Amniotic stem cell (primary cell): Measurements from ENCODE around the gene DLGAP4.

Experiments used
- DNase-seq: peaks from one replicate; lab custom pipeline; 2025; lab: John Stamatoyannopoulos, UW

Gene DLGAP4

GRCh38 chr20:36333841-36334240 is 27.7 kb downstream of the DLGAP4 start:
- DNase-seq: no peak

DNA sequence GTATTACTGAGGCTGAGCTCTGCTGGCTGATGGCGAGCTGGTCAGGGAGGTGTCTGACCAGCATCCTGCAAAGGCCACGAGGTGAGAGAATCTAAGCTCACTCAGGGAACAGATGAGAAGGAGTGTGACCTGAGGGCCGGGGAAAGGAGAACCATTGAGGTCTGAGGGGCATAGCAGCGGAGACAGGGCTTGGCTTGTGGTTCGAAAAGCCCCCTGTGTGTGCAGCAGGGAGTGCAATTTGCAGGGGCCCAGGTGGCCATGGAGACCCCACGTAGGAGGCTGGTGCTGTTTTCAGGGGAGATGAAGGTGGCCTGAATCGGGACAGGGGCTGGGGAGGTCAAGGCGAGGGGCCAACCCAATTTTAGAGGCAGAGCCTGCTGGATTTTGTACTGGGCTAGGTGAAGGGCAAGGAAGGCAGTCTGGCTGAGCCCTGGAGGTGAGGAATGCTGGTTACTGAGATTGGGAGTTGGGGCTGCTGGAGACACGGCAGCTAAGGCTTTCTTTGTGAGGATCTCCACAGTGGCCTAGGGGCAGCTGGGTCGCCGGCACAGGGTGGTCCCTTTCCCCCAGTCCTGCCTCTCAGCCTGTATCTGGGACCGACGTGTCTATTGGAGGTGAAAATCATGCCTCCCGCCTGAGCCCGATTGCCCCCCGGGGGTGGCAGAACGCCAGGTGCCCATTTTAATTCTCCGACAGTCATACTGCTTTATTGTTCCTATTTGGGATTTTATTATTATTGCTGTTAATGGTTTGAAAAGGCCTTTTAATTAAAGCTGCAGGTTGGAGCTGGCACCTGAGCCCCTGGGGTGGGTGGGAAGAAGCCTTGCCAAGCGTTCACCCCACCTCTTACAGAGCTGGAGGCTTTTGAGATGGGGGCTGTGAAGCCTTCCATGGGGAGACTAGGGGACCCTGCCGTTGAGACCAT is 28.4 kb downstream of the DLGAP4 start:
- no peak for DNase-seq

- no peak for DNase-seq
Measured at GRCh38 chr20:36335206-36335870, 29.2 kb downstream of the DLGAP4 start.

GRCh38 chr20:36336204-36336603 is 30.1 kb downstream of the DLGAP4 start:
- no peak for DNase-seq

GRCh38 chr20:36336954-36337704 is 31.0 kb downstream of the DLGAP4 start:
- no peak for DNase-seq

DNA sequence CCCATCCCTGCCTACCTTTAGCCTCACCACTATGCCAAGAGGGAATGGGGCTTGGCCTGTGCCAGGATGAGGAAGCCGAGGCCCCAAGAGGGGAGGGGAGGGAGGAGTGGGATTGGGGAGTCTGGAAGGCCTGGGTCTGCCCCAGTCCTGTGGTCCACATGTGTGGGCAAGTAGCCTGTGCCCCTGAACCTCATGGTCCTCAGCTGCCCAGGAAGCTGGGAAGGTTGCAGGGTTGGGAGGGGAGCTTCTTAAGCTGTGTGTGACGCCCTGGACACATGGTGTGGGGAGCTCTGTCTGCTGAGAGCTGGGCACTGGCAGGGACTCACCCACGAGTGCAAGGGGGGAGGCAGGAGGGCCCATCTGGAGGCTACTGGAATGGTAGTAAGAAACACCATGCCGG is 31.7 kb downstream of the DLGAP4 start:
- no peak for DNase-seq

DNA sequence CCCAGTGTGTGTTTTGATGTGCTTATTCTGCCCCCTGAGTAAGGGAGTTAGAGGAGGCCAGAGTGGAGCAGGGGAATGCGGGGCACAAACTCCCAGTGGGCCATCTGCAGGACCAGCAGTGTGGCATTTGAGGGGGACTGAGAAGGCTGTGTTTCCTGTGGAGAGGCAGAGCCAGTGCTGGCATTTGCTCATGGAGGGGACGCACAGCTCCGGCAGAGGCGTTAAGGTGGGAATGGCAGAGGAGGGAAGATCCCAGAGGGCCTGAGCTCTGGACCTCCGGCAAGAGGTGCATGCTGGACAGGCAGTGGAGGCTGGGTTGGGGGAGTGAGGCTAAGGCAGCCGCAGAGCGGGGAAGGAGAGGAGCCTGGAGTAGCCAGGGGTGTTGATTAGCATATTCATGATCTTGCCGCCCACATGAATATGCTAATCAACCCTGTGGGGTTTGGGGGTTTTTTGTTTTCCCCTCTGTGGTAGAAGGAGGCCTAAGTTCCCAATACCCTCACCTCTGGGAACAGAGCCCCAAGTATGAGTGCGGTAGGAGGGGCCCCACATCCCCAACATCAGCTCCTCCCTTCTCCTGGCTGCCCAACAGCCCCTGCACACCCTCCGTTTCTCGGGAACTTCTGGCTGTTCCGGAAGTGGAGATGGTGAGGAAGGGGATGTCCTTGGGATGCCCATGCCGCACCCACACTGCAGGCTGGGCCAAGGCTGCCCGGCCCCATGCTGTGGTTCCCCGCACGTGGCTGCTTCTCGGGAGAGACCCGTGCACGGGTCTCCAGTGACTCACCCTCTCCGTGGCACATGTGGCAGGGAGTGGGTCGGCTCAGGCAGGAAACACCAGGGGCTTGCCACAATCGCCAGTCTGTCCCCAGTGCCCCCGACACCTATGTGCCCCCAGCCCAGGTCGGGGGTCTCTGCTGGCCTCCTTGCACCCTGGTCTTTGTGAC is 33.8 kb downstream of the DLGAP4 start:
- no peak for DNase-seq

DNA sequence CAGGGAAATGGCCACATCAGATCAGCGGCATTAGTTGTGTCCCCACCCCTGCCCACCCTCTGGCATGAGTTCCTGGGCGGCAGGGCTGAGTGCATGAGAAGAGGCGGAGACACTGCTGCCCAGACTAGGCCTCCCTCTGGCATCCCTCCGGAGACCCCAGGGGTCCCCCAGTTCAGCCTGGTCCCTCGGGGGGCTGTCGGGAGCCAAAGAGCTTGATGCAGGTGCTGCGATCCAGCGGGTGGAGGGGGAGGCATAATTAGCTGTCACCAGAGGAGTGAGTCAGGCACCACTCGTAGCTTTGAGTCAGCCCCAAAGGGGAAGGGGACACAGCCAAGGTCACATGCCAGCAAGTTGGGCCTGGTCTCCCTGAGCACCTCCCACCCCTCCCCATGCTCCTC is 34.5 kb downstream of the DLGAP4 start:
- DNase-seq: no peak

GRCh38 chr20:36341331-36342020 is 35.3 kb downstream of the DLGAP4 start:
- DNase-seq: no peak

DNA sequence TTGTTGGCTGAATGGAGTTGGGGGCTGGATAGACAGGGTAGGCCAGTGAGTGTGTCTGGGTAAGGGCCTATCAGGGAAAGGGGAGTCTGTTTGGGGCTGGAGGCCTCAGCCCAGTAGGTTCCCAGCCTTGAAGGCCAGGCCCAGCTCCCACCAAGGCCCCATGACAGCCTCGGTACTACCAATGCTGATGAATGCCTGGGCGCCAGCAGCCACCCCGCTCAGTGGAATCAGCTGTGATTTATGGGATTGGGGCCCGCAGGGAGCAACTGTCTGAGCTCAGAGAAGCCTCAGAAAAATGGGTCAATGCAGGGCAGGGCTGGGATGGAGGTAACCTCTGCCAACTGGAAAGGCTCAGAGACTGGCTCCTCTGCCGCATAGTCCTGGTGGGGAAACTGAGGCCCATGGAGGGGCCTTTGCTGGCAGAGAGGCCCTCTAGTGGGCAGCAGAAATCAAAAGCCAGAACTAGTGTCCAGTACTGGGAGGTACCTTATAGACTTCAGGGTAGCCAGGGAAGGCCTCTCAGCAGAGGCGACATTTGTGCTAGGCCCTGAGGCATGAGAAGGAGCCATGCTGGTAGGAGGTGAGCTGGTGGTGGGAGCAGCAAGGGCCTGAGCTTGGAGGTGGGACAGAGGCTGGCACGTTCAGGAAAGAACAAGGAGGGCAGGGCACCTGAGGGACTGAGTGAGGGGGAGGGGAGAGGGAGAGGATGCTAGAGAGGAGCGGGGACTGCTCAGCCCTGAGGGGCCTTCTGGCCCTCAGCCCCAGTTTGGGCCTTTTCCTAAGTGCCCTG is 36.4 kb downstream of the DLGAP4 start:
- no peak for DNase-seq

GRCh38 chr20:36343641-36344040 is 37.5 kb downstream of the DLGAP4 start:
- no peak for DNase-seq

GRCh38 chr20:36344517-36345132 is 38.5 kb downstream of the DLGAP4 start:
- peak; percentile 9 for DNase-seq

DNA sequence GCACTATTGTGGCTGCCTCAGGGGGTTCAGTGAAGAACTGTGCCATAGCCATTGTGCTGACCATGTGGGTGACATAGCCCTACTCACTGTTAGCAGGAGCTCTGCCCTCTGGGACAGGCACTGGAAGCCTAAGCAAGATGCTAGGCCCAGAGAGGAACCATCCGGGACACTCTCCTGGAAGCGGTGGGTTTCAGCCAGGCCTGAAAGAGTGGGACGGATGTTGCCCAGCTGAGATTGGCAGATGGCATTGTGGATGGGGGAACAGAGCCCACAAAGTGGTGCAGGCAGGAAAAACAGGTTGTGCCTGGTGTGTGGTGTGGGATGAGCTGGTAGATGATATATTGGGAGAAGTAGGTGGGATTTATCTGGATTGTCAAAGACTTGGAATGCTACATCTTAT is 40.1 kb downstream of the DLGAP4 start:
- DNase-seq: no peak

DNA sequence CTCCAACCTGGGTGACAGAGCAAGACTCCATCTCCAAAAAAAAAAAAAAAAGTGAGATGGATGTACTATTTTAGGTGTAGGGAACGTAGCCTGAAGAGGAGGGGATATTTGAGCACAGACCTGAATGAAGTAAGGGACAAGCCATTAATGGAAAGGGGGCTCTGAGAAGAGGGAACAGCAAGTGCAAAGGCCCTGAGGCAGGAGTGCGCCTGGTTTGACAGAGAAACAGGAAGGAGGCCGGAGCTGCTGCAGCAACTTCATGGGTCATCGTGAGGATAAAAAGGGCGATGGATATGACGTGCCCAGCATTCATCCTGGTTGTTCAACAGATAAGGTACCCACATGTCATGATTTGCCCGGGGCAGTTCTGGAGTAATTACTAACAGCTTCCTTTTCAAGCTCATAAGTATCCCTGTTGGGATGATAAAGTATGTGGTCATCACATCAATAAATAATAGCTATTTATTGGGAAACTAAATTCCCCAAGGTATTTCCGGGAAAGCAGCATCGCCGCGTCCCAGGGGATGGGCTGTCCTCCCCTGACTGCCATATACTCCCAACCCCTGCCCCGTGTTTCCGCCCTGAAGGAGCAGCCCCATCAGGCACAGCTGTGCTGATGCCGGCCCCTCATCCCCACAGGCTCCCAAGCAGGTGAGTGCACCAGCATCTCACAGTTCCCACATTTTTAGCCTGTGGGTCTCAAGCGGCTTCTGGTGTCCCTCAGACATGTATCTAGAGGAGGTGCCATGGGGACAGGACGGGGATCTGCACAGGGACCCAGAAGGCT is 43.4 kb downstream of the DLGAP4 start:
- no peak for DNase-seq

DNA sequence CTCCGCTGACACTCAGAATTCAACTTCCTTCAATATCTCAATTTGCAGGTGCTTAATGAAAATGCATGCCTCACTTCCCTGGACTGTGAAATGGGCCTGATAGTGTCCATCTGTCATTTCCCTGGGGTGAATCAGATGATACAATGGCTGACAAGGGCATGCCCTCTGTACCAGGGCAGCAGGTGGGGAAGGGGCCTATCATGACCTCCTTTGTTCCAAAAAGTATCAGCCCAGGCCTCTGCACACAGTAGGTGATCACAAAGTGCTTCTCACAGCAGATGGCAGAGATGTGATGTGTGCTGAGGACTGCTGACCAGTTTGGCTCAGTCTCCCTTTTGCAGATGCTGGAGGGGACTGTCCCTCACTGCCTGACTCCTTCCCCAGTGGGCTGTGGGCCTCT is 44.3 kb downstream of the DLGAP4 start:
- DNase-seq: no peak

DNA sequence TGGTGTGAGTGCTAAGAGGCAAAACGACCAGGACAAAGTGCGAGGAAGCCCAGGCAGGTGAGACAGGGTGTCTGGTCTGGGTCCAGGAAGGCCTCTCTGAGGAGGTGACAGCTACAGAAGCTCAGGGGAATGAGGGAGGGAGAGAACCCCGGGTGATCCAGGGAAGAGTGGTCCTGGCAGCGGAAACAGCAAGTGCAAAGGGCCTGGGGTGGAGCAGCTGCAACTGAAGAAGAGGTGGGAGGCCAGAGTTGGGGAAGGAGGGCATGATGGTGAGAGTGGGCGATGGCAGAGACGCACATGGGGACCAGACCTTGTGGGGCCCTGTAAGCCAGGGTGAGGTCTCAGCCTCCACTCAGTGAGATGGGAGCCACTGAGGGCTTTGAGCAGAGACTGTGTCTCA is 45.8 kb downstream of the DLGAP4 start:
- DNase-seq: no peak

GRCh38 chr20:36352843-36353553 is 46.9 kb downstream of the DLGAP4 start:
- DNase-seq: no peak

- DNase-seq: no peak
Measured at GRCh38 chr20:36353740-36354139, 47.6 kb downstream of the DLGAP4 start.
